Measurements from ENCODE around the gene ENOPH1. TPM values are rescaled to one million over a fixed set of nuclear protein-coding genes. Genes with fewer than 3 reads are reported as not detected.

Gene ENOPH1
- total RNA-seq, 1 experiment from 2014 or later: 78.3 TPM

- TF ChIP-seq ARID4B (CRISPR knock-in tag; IDR thresholded peaks at IDR 0.05; ENCODE audit: borderline replicate concordance) (peak; percentile 53; the same call in 1 of the 2 replicates), ZNF263 (CRISPR knock-in tag; IDR thresholded peaks at IDR 0.05; ENCODE audit: low read depth) (no peak), RELA (CRISPR knock-in tag; IDR thresholded peaks at IDR 0.05; ENCODE audit: borderline replicate concordance) (no peak), CREB1 (CRISPR knock-in tag; IDR thresholded peaks at IDR 0.05) (peak; percentile 51; the same call in 1 of the 2 replicates), ATF2 (CRISPR knock-in tag; IDR thresholded peaks at IDR 0.05; ENCODE audit: borderline replicate concordance, low read depth) (no peak), EMX1 (CRISPR knock-in tag; IDR thresholded peaks at IDR 0.05) (no peak), NR2C2 (CRISPR knock-in tag; IDR thresholded peaks at IDR 0.05) (no peak), NR1H2 (CRISPR knock-in tag; IDR thresholded peaks at IDR 0.05) (no peak), PREB (CRISPR knock-in tag; IDR thresholded peaks at IDR 0.05; ENCODE audit: borderline replicate concordance) (no peak; the same call in 1 of the 2 replicates), ETV6 (CRISPR knock-in tag; IDR thresholded peaks at IDR 0.05) (peak; percentile 65; the same call in 1 of the 2 replicates), E2F4 (CRISPR knock-in tag; IDR thresholded peaks at IDR 0.05; ENCODE audit: borderline replicate concordance, low read depth) (peak; percentile 88), HMGA2 (CRISPR knock-in tag; IDR thresholded peaks at IDR 0.05) (no peak), ZSCAN18 (CRISPR knock-in tag; IDR thresholded peaks at IDR 0.05) (no peak), CBFB (CRISPR knock-in tag; IDR thresholded peaks at IDR 0.05; ENCODE audit: low read depth) (no peak), ATF6 (CRISPR knock-in tag; IDR thresholded peaks at IDR 0.05) (no peak), ZBTB43 (CRISPR knock-in tag; IDR thresholded peaks at IDR 0.05) (no peak), IRF2 (CRISPR knock-in tag; IDR thresholded peaks at IDR 0.05; ENCODE audit: borderline replicate concordance, low read depth) (no peak), IRF1 (CRISPR knock-in tag; IDR thresholded peaks at IDR 0.05) (no peak; the same call in 1 of the 2 replicates), ZNF423 (CRISPR knock-in tag; IDR thresholded peaks at IDR 0.05) (no peak), MLX (CRISPR knock-in tag; IDR thresholded peaks at IDR 0.05) (no peak), NFYB (CRISPR knock-in tag; conservative IDR thresholded peaks at IDR 0.05; ENCODE audit: low read depth) (peak; percentile 61), ZNF396 (CRISPR knock-in tag; IDR thresholded peaks at IDR 0.05; ENCODE audit: borderline replicate concordance) (no peak), ZNF232 (CRISPR knock-in tag; IDR thresholded peaks at IDR 0.05) (no peak), MYBL2 (CRISPR knock-in tag; IDR thresholded peaks at IDR 0.05) (peak; percentile 87; the same call in 1 of the 2 replicates)
These were observed at the start of gene ENOPH1, which contains the start of gene HNRNPDL (continued) for GRCh38 chr4:82430193-82430963.

Measured in WTC11 (cell line).